Duodenal mucosa (tissue), 2 donors: ENCODE measurements around the gene ELP4.

Experiments
- H3K27ac ChIP-seq: one replicate; pipeline ENCODE4 v1.7.0; 2013; ENCODE audit warnings: low read depth, low read length
- H3K27me3 ChIP-seq, 2 donors: one replicate each; pipeline ENCODE4 v1.7.0; 2013; ENCODE audit warnings: low read length in 2 of 2, control low read depth in 1 of 2; ENCODE audit not compliant: insufficient read depth in 2 of 2, control insufficient read depth in 1 of 2
- H3K36me3 ChIP-seq, 2 donors: one replicate each; pipeline ENCODE4 v1.7.0; 2013; ENCODE audit warnings: low read length in 2 of 2, control low read depth in 1 of 2; ENCODE audit not compliant: insufficient read depth in 2 of 2, control insufficient read depth in 1 of 2
- H3K4me1 ChIP-seq, 2 donors: one replicate each; pipeline ENCODE4 v1.7.0; 2013; ENCODE audit warnings: low read length in 2 of 2, control low read depth in 1 of 2; ENCODE audit not compliant: insufficient read depth in 2 of 2, control insufficient read depth in 1 of 2
- H3K4me3 ChIP-seq, 2 donors: one replicate each; pipeline ENCODE4 v1.7.0; 2013; ENCODE audit warnings: low read length in 2 of 2, low read depth in 1 of 2
- H3K9ac ChIP-seq, 2 donors: one replicate each; pipeline ENCODE4 v1.7.0; 2013; ENCODE audit warnings: low read length in 2 of 2, low read depth in 1 of 2
- H3K9me3 ChIP-seq, 2 donors: one replicate each; pipeline ENCODE4 v1.7.0; 2013; ENCODE audit warnings: low read length in 2 of 2, control low read depth in 1 of 2; ENCODE audit not compliant: control insufficient read depth in 1 of 2

Gene ELP4

DNA sequence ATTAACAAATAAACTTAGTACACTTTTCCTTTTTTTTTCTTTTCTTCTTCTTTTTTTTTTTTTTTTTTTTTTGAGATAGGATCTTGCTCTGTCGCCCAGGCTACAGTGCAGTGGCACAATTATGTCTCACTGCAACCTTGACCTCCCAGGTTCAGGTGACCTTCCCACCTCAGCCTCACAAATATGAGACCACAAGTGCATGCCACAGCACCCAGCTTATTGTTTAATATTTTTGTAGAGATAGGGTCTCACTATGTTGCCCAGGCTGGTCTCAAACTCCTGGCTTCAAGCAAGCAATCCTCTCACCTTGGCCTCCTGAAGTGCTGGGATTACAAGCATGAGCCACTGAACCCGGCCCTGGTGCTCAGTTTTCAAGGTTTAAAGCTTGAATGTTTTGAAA lies 88.9 kb downstream of the ELP4 start:
- H3K4me3 ChIP-seq = no peak overlapping the region

GRCh38 chr11:31601635-31602282 lies 92.2 kb downstream of the ELP4 start:
- Histone ChIP-seq H3K9me3 (no peaks in the 10 kb centered on the region), H3K9ac (no peak overlapping the region), H3K27ac (no peak overlapping the region), H3K36me3 (no peaks in the 10 kb centered on the region), H3K4me1 (no peaks in the 10 kb centered on the region), H3K4me3 (no peak overlapping the region), H3K27me3 (no peaks in the 10 kb centered on the region)

More for the DNA sequence above, 88.9 kb downstream of the ELP4 start:
- Histone ChIP-seq H3K9ac (no peak overlapping the region), H3K4me1 (no peaks in the 10 kb centered on the region), H3K27ac (no peak overlapping the region), H3K27me3 (no peaks in the 10 kb centered on the region), H3K9me3 (no peaks in the 10 kb centered on the region), H3K36me3 (no peaks in the 10 kb centered on the region)

DNA sequence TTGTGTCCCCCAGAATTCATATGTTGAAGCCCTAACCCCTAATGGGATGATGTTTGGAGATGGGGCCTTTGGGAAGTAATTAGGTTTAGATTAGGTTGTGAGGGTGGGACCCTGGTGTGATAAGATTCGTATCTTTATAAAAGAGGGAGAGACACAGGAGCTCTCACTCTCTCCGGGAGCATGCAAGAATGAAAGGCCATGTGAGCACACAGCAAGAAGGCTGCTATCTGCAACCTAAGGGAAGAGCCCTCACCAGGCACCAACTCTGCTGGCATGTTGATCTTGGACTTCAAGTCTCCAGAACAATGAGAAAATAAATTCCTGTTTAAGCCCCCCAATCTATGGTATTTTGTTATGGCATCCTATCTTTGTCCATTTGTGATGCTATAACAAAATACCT lies 97.3 kb downstream of the ELP4 start:
- Histone ChIP-seq H3K36me3 (no peaks in the 10 kb centered on the region), H3K27me3 (no peaks in the 10 kb centered on the region), H3K4me1 (no peaks in the 10 kb centered on the region), H3K9me3 (no peaks in the 10 kb centered on the region), H3K4me3 (no peak overlapping the region), H3K9ac (no peak overlapping the region), H3K27ac (no peak overlapping the region)

- Histone ChIP-seq H3K36me3 (no peaks in the 10 kb centered on the region), H3K4me3 (no peak overlapping the region), H3K27me3 (no peaks in the 10 kb centered on the region), H3K4me1 (no peaks in the 10 kb centered on the region), H3K9me3 (no peaks in the 10 kb centered on the region), H3K9ac (no peak overlapping the region), H3K27ac (no peak overlapping the region)
Measured at GRCh38 chr11:31607914-31608313, 98.3 kb downstream of the ELP4 start.

DNA sequence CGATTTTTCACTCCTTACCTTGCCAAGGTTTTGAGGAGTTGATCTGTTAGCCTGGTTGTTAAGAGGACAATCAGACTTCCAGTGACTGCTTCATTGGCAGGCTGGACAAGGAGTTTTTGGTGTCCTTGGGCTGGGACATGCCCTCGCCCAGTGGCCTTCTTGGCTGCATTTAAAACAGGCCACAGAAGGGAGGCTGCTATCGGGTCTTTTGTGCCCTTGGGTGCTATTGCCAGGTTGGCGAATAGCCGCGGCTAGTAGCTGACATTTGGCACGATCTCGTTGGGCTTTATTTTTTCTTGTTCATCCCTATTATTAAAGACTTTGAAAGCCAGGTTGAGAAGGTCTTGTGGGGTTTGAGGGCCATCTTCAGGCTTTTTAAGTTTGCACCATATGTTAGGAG lies 99.4 kb downstream of the ELP4 start:
- Histone ChIP-seq H3K27me3 (no peaks in the 10 kb centered on the region), H3K27ac (no peak overlapping the region), H3K4me3 (no peak overlapping the region), H3K36me3 (no peaks in the 10 kb centered on the region), H3K9me3 (no peaks in the 10 kb centered on the region), H3K4me1 (no peaks in the 10 kb centered on the region), H3K9ac (no peak overlapping the region)

- H3K36me3 ChIP-seq = no peaks in the 10 kb centered on the region
- H3K27ac ChIP-seq = no peak overlapping the region
- no peaks in the 10 kb centered on the region for H3K27me3 ChIP-seq
- H3K9ac ChIP-seq = no peak overlapping the region
- no peaks in the 10 kb centered on the region for H3K9me3 ChIP-seq
- H3K4me3 ChIP-seq = no peak overlapping the region
- H3K4me1 ChIP-seq = no peaks in the 10 kb centered on the region
Measured at GRCh38 chr11:31610544-31610943, 101.0 kb downstream of the ELP4 start.

GRCh38 chr11:31617246-31617645 lies 107.7 kb downstream of the ELP4 start:
- H3K9me3 ChIP-seq = no peaks in the 10 kb centered on the region
- H3K4me3 ChIP-seq = no peak overlapping the region
- H3K4me1 ChIP-seq = no peaks in the 10 kb centered on the region
- H3K36me3 ChIP-seq = no peaks in the 10 kb centered on the region
- H3K9ac ChIP-seq = no peak overlapping the region
- no peak overlapping the region for H3K27ac ChIP-seq
- no peaks in the 10 kb centered on the region for H3K27me3 ChIP-seq

DNA sequence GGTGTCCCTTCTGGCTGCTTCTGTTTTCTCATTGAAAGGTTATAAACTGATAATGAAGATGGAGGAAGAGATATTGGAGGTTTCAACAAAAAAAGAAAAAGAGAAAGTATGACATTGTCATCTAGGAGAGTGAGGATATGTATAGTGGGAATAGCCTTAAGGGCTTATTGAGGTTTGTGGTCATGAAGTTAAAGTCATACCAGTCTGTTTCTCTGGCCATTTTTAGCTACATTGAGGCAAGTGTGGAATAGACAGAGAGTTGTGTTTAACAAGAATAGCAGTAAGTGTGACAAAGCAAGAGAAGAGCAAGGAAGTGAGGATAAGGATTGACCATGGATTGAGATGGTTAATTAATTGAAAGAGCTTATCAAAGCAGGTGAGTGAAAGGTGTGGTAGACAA lies 110.4 kb downstream of the ELP4 start:
- Histone ChIP-seq H3K4me3 (no peak overlapping the region), H3K27me3 (no peaks in the 10 kb centered on the region), H3K36me3 (no peaks in the 10 kb centered on the region), H3K27ac (no peak overlapping the region), H3K9me3 (no peaks in the 10 kb centered on the region), H3K9ac (no peak overlapping the region), H3K4me1 (no peaks in the 10 kb centered on the region)

DNA sequence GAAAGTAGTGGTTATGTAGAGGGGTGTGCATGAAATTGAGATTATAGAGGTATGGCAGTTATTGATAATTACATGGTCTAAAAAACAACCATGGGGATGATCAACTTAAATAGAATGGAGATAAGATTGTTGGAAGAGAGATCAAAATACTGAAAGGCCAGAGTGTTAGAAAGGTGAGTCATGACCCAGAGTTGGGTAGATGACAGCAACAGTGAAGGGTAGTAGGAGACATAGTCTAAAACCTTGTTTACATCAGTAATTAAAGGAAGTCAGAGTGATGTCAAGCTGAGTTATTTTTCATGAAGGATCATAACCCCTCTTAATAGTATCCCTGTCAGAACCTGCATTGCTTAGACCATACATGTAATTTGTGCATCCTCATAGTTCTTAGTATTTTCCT lies 110.9 kb downstream of the ELP4 start:
- no peaks in the 10 kb centered on the region for H3K27me3 ChIP-seq
- H3K27ac ChIP-seq = no peak overlapping the region
- H3K9me3 ChIP-seq = no peaks in the 10 kb centered on the region
- H3K9ac ChIP-seq = no peak overlapping the region
- H3K4me1 ChIP-seq = no peaks in the 10 kb centered on the region
- no peak overlapping the region for H3K4me3 ChIP-seq
- no peaks in the 10 kb centered on the region for H3K36me3 ChIP-seq

- Histone ChIP-seq H3K27ac (no peak overlapping the region), H3K9ac (no peak overlapping the region), H3K36me3 (no peaks in the 10 kb centered on the region), H3K27me3 (no peaks in the 10 kb centered on the region), H3K9me3 (no peaks in the 10 kb centered on the region), H3K4me1 (no peaks in the 10 kb centered on the region), H3K4me3 (no peak overlapping the region)
Measured at GRCh38 chr11:31625868-31626267, 116.3 kb downstream of the ELP4 start.

DNA sequence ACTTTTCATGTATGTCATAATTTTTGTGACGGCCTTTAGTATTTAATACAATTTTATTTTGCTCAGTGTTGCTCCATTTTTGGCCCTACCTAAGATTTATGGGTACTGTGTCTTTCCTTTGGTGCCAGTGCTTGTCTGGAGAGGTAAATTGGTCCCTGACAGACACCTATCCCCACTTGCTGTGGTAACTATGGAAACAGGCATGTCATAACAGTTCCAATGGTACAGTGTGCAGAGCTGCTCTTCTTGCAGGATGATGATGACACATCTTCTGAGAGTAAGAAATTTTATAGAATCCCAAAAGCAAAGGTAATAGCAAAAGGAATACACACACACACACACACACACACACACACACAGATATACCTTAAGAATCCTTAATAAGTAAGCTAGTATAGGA lies 118.5 kb downstream of the ELP4 start:
- Histone ChIP-seq H3K9ac (no peak overlapping the region), H3K36me3 (no peaks in the 10 kb centered on the region), H3K9me3 (no peaks in the 10 kb centered on the region), H3K4me3 (no peak overlapping the region), H3K4me1 (no peaks in the 10 kb centered on the region), H3K27ac (no peak overlapping the region), H3K27me3 (no peaks in the 10 kb centered on the region)
